ENCODE results near the gene HVCN1. TPM values are rescaled to one million over a fixed set of nuclear protein-coding genes. Genes with fewer than 3 reads are reported as not detected.

The HVCN1 gene
- total RNA-seq, 4 donors from 2014 or later, result 1.3 to 6.0 (median 1.9) TPM

- WGBS, result 42% methylated on average over 4 of the region's 4 CpGs
These were observed 88.7 kb downstream of the HVCN1 start for GRCh38 chr12:110600254-110600653.

GRCh38 chr12:110599334-110599733 is 89.6 kb downstream of the HVCN1 start:
- no peaks in the 10 kb centered on the region for H3K4me1 ChIP-seq
- 79% methylated on average over 4 of the region's 4 CpGs for WGBS

More at GRCh38 chr12:110600254-110600653, 88.7 kb downstream of the HVCN1 start:
- no peak overlapping the region for H3K4me3 ChIP-seq
- no peak for DNase-seq (ENCODE audit: low spot score in 2 of 2)
- TF ChIP-seq POLR2AphosphoS5 (IDR thresholded peaks at IDR 0.05) (no peak), CTCF (IDR thresholded peaks at IDR 0.05) (peak in 1 of 2 donors; percentile 40), POLR2A (IDR thresholded peaks at IDR 0.05) (no peak), EP300 (IDR thresholded peaks at IDR 0.05) (no peak)
- H3K27me3 ChIP-seq, result no peaks in the 10 kb centered on the region
- H3K4me1 ChIP-seq, result no peaks in the 10 kb centered on the region
- H3K27ac ChIP-seq, result no peak overlapping the region
- H3K36me3 ChIP-seq, result no peaks in the 10 kb centered on the region
- no peaks in the 10 kb centered on the region for H3K9me3 ChIP-seq

More at GRCh38 chr12:110599334-110599733, 89.6 kb downstream of the HVCN1 start:
- no peak for TF ChIP-seq POLR2A (IDR thresholded peaks at IDR 0.05)
- no peak for TF ChIP-seq POLR2AphosphoS5 (IDR thresholded peaks at IDR 0.05)
- no peak overlapping the region for H3K4me3 ChIP-seq
- H3K9me3 ChIP-seq, result no peaks in the 10 kb centered on the region
- H3K27ac ChIP-seq, result no peak overlapping the region
- no peaks in the 10 kb centered on the region for H3K27me3 ChIP-seq
- DNase-seq (ENCODE audit: low spot score in 2 of 2), result no peak
- H3K36me3 ChIP-seq, result no peaks in the 10 kb centered on the region

Other genes with a start within 250 kb of the HVCN1 start
- 100 to 1,000 TPM; 163 to 290 (median 191) TPM for gene ARPC3, start 238.8 kb downstream of the HVCN1 start, total RNA-seq
- 10 to 100 TPM in 3 of 4 donors, 1 to 10 TPM in 1; 9.6 to 17.1 (median 13.3) TPM for gene GPN3, start 220.9 kb downstream of the HVCN1 start, total RNA-seq
- gene FAM216A, start 220.3 kb downstream of the HVCN1 start, total RNA-seq, result 1 to 10 TPM; 2.3 to 5.0 (median 3.2) TPM
- 10 to 100 TPM; 72.2 to 96.1 (median 83.1) TPM for gene VPS29, start 187.0 kb downstream of the HVCN1 start, total RNA-seq
- gene RAD9B, start 186.8 kb downstream of the HVCN1 start, total RNA-seq, result under 1 TPM in 3 of 4 donors, not detected in 1; 0.19 to 0.47 (median 0.40) TPM
- 10 to 100 TPM; 24.6 to 36.6 (median 29.1) TPM for gene PPTC7, start 105.8 kb downstream of the HVCN1 start, total RNA-seq
- 10 to 100 TPM; 18.9 to 46.4 (median 28.4) TPM for gene TCTN1, start 75.0 kb downstream of the HVCN1 start, total RNA-seq
- 100 to 1,000 TPM in 2 of 4 donors, 10 to 100 TPM in 2; 83.6 to 107 (median 100) TPM for gene PPP1CC, start 53.8 kb upstream of the HVCN1 start, total RNA-seq
- gene CCDC63, start 157.9 kb upstream of the HVCN1 start, total RNA-seq, result not detected
- gene MYL2, start 231.5 kb upstream of the HVCN1 start, total RNA-seq, result not detected